Muscle layer of duodenum (tissue), 2 donors: ENCODE measurements around the gene ZSWIM5.
"Not testable (repeated sequence)": the region's sequence is repeated elsewhere in the genome, so short reads cannot be mapped to it uniquely, and the experiment has no call there.

Source experiments
- H3K27ac ChIP-seq: one replicate; pipeline ENCODE4 v1.7.0; 2013; ENCODE audit warnings: mild to moderate bottlenecking, low read length
- H3K27me3 ChIP-seq: one replicate; pipeline ENCODE4 v1.7.0; 2013; ENCODE audit warnings: low read depth, mild to moderate bottlenecking, control low read depth, low read length
- H3K36me3 ChIP-seq, 2 donors: one replicate each; pipeline ENCODE4 v1.7.0; 2013; ENCODE audit warnings: low read length in 2 of 2, control low read depth in 1 of 2, mild to moderate bottlenecking in 1 of 2; ENCODE audit not compliant: insufficient read depth in 2 of 2, control insufficient read depth in 1 of 2
- H3K4me1 ChIP-seq, 2 donors: one replicate each; pipeline ENCODE4 v1.7.0; 2013; ENCODE audit warnings: low read length in 2 of 2, mild to moderate bottlenecking in 2 of 2, control low read depth in 1 of 2, moderate library complexity in 1 of 2; ENCODE audit not compliant: insufficient read depth in 2 of 2, control insufficient read depth in 1 of 2
- H3K4me3 ChIP-seq, 2 donors: one replicate each; pipeline ENCODE4 v1.7.0; 2013; ENCODE audit warnings: low read length in 2 of 2, low read depth in 1 of 2, mild to moderate bottlenecking in 1 of 2
- H3K9me3 ChIP-seq, 2 donors: one replicate each; pipeline ENCODE4 v1.7.0; 2013; ENCODE audit warnings: low read length in 2 of 2, control low read depth in 1 of 2, mild to moderate bottlenecking in 1 of 2; ENCODE audit not compliant: control insufficient read depth in 1 of 2
- donor health status: healthy.

Gene ZSWIM5

DNA sequence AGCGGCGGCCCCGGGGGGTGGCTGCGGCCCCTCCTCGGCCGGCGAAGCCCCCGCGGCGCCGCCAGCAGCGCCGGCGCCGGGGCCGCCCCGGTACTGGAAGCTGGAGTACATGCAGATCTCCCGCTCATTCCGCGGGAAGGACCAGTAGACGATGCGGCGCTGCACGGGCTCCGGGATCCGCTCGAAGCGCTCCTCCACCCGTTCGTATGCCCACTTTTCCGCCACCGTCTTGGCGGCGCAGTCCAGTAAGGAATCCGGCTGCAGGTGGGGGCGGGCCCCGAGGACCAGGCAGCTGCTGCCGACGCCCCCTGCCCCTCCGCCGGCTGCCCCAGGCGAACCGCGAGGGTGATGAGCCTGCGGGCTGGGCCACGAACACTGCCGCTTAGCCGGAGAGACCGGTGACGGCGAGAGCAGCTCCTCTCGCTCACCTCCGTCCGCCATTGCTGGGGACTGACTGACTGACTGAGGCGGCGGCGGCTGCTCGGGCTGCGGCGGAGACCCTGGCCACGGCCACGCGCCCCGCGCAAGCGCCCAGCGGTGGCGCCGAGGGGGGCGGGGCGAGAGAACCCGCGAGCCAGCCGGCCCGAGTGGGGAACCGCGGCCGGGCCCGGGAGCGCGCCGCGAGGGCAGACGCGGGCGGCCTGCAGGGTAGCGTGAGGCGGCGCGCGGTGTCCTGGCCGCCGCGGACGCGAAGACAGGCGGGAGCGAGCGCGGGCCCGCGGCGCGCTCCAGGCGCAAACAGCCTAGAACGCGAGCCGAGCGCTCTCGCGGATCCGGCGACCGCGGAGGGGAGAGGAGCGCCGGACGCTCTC lies at the start of gene ZSWIM5:
Gene ZSWIM5 (minus strand): TSS at position 696 of the 812 bp plus-strand sequence. CDS start 255 bp downstream, at position 441.
- Histone ChIP-seq H3K9me3 (no peaks in the 10 kb centered on the region), H3K36me3 (no peaks in the 10 kb centered on the region), H3K27me3 (no peaks in the 10 kb centered on the region), H3K4me3 (peak within 1 kb of the TSS; percentile 79 to 91), H3K4me1 (peaks cover 6 to 14% of the 10 kb centered on the region in 2 donors), H3K27ac (peak within 1 kb of the TSS; percentile 79)

DNA sequence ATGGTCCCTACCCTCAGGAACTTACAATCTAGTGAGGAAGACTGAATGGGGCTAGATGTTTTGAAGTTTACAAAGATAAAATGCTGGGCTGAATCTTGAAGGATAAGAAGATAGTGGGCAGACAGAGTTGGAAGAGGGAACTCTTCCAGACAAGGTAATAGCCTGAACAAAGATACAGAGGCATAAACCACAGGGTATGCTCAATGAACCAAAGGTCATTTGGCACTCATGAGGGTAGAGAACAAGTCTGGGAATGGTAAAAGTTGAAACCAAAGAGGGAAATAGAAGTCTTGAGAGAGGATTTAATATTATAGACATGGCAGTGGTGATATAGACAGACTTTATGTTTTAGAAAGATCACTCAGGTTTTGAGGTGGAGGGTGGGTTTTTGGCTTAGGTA lies 48.1 kb upstream of the ZSWIM5 start:
- Histone ChIP-seq H3K27me3 (no peaks in the 10 kb centered on the region), H3K4me1 (no peaks in the 10 kb centered on the region), H3K36me3 (no peaks in the 10 kb centered on the region), H3K27ac (no peak overlapping the region), H3K4me3 (no peak overlapping the region), H3K9me3 (peaks cover 4 to 15% of the 10 kb centered on the region in 2 donors)

DNA sequence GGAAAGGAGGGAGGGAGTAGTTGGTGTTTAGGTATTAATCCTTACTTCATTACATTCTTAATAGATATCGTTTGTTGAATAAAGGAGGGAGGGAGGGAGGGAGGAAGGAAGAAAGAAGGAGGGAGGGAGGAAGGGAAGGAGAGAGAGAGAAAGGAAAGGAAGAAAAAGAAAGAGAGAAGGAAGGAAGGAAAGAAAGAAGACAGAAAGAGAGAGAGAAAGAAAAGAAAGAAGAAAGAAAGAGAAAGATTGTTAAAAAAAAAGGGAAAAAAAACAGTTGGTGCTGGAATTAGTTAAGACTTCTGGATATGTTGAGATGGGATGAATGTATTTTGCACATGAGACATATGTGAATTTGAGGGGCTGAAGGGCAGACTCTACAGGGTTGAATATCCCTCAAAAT lies 44.1 kb upstream of the ZSWIM5 start:
- no peak overlapping the region for H3K27ac ChIP-seq
- H3K9me3 ChIP-seq: no peaks in the 10 kb centered on the region
- H3K4me1 ChIP-seq: no peaks in the 10 kb centered on the region
- H3K4me3 ChIP-seq: no peak overlapping the region
- no peaks in the 10 kb centered on the region for H3K27me3 ChIP-seq
- no peaks in the 10 kb centered on the region for H3K36me3 ChIP-seq

DNA sequence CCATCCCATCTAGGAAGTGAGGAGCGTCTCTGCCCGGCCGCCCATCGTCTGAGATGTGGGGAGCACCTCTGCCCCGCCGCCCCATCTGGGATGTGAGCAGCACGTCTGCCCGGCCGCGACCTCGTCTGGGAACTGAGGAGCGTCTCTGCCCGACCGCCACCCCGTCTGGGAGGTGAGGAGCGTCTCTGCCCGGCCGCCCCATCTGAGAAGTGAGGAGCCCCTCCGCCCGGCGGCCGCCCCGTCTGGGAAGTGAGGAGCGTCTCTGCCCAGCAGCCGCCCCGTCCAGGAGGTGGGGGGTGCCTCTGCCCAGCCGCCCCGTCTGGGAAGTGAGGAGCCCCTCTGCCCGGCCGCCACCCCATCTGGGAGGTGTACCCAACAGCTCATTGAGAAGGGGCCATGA lies 41.6 kb upstream of the ZSWIM5 start:
- H3K27me3 ChIP-seq, H3K4me1 ChIP-seq, H3K27ac ChIP-seq, H3K36me3 ChIP-seq, H3K9me3 ChIP-seq, H3K4me3 ChIP-seq: not testable (repeated sequence)

DNA sequence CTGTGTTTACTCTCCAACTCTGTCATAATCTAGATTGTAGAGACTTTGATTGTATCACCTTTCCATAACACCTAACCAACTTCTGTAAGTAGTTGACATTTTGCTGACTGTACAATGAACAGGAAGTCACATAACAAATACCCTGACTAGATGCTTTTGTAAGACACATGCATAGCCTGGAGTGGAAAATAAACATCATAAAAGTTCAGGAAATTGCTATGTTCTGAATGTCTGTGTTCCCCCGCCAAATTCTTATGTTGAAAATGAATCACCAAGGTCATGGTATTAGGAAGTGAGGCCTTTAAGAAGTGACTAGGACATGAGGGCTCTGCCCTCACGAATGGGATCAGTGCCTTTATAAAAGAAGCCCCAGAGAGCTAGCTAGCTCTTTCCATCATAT lies 40.4 kb upstream of the ZSWIM5 start:
- Histone ChIP-seq H3K4me3 (no peak overlapping the region), H3K4me1 (no peaks in the 10 kb centered on the region), H3K9me3 (peaks cover 0 to 4% of the 10 kb centered on the region in 2 donors), H3K27ac (no peak overlapping the region), H3K27me3 (no peaks in the 10 kb centered on the region), H3K36me3 (no peaks in the 10 kb centered on the region)

DNA sequence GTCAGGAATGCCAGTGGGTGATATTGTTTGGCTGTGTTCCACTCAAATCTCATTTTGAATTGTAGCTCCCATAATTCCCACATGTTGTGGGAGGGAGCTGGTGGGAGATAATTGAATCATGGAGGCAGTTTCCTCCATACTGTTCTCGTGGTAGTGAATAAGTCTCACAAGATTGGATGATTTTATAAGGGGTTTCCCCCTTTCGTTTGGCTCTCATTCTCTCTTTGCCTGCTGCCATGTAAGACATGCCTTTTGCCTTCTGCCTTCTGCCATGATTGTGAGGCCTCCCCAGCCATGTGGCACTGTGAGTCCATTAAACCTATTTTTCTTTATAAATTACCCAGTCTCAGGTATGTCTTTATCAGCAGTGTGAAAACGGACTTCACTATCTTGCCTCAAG lies 40.0 kb upstream of the ZSWIM5 start:
- H3K4me3 ChIP-seq: not testable (repeated sequence)

DNA sequence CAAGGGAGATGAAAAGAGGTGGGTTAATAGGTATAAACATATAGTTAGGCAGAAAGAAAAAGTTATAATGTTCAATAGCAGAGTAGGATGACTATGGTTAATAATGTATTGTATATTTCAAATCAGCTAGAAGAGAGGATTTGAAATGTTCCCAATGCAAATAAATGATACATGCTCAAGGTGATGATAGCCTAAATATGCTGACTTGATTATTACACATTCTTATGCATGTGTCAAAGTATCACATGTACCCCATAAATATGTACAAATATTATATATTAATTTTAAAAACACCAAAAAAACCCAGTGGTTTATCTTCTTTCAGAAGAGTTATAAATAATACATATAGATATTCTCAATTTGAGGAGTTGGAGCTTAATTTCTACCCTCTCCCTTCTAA lies 38.3 kb upstream of the ZSWIM5 start:
- Histone ChIP-seq H3K36me3 (no peaks in the 10 kb centered on the region), H3K4me3 (no peak overlapping the region), H3K27ac (no peak overlapping the region), H3K9me3 (peaks cover 0 to 4% of the 10 kb centered on the region in 2 donors), H3K27me3 (no peaks in the 10 kb centered on the region), H3K4me1 (no peaks in the 10 kb centered on the region)

More for the DNA sequence above, 40.0 kb upstream of the ZSWIM5 start:
- H3K27ac ChIP-seq, H3K27me3 ChIP-seq, H3K9me3 ChIP-seq, H3K36me3 ChIP-seq, H3K4me1 ChIP-seq: not testable (repeated sequence)

DNA sequence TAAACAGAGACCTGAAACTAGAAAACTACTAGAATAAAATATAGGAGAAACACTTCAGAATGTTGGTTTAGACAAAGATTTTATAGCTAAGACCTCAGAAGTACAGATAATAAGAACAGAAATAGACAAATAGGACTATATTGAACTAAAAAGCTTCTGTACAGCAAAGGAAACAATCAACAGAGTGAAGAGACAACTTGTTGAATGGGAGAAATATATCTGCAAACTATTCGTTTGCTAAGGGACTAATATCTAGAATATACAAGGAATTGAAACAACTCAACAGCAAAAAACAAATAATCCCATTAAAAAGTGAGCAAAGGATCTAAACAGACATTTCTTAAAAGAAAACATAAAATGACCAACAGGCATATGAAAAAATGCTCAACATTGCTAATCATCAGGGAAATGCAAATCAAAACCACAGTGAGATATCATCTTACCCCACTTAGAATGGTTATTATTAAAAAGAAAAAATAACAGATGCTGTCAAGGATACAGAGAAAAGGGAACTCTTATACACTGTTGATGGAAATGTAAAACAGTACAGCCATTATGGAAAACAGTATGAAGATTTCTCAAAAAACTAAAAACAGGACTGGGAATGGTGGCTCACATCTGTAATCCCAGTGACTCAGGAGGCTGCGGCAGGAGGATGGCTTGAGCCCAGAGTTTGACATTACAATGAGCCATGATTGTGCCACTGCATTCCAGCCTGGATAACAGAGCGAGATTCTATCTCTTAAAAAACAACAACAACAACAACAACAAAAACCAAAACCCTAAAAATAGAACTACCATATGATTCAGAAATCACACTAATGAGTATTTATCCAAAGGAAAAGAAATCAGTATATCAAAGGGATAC lies 37.3 kb upstream of the ZSWIM5 start:
- no peak overlapping the region for H3K4me3 ChIP-seq
- H3K27me3 ChIP-seq: no peaks in the 10 kb centered on the region
- H3K9me3 ChIP-seq: peaks cover 0 to 4% of the 10 kb centered on the region in 2 donors
- no peak overlapping the region for H3K27ac ChIP-seq
- H3K36me3 ChIP-seq: no peaks in the 10 kb centered on the region
- no peaks in the 10 kb centered on the region for H3K4me1 ChIP-seq

DNA sequence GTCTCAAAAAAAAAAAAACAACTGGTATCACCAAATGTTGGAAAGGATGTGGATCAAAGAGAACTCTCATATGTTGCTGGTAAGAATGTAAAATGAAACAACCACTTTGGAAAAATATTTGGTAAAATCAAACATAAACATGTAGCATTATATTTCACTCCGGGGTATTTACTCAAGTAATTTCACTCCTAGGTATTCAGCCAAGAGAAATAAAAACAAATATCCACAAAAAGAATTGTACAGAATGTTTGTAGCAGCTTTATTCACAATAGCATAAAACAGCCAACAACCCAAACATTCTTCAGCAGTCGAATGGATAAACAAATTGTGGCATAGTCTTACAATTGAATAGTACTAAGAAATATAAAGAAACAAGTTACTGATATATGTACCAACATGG lies 32.4 kb upstream of the ZSWIM5 start:
- no peak overlapping the region for H3K27ac ChIP-seq
- no peak overlapping the region for H3K4me3 ChIP-seq
- no peaks in the 10 kb centered on the region for H3K4me1 ChIP-seq
- peaks cover 0 to 4% of the 10 kb centered on the region in 2 donors for H3K9me3 ChIP-seq
- no peaks in the 10 kb centered on the region for H3K27me3 ChIP-seq
- H3K36me3 ChIP-seq: no peaks in the 10 kb centered on the region

DNA sequence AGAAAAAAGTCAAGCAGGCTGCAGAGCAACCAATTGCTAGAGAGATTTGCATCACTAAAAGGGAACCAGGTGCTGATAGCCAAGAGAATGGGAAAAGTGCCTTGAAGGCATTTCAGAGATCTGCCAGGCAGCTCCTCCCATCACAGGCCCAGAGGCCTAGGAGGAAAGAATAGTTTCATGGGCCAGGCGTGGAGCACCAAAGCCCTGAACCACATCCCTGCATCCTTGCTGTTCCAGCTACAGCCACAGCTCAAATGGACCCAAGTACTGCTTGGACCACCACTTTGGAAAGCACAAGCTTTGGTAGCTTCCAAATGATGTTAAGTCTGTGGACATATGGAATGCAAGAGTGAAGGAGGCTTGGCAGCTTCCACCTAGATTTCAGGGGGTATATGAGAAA lies 29.7 kb upstream of the ZSWIM5 start:
- H3K27ac ChIP-seq: no peak overlapping the region
- H3K4me3 ChIP-seq: no peak overlapping the region
- no peaks in the 10 kb centered on the region for H3K36me3 ChIP-seq
- no peaks in the 10 kb centered on the region for H3K9me3 ChIP-seq
- no peaks in the 10 kb centered on the region for H3K4me1 ChIP-seq
- no peaks in the 10 kb centered on the region for H3K27me3 ChIP-seq

DNA sequence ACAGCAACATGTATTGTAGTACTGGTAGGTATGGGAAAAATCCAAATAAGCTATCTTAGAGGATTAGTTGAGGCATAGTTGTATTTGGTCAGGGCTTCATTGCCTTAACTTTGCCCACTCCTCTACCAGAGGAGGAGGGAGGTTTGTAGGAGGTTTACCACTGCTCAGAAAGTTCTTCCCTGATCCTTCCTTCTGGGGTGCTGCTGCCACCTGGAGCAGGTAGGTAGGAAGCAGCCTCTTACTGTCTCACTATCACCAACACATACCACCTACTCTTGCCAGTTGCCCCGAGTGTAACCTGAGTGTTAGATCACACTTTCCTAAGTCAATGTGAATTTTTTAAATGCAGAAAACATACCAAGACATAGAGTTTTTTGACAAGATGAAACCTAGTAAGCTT lies 24.1 kb upstream of the ZSWIM5 start:
- Histone ChIP-seq H3K9me3 (no peaks in the 10 kb centered on the region), H3K4me1 (no peaks in the 10 kb centered on the region), H3K4me3 (no peak overlapping the region), H3K27me3 (no peaks in the 10 kb centered on the region), H3K27ac (no peak overlapping the region), H3K36me3 (no peaks in the 10 kb centered on the region)
